ENCODE data around the gene STRADA.
"Not testable (repeated sequence)": the region's sequence is repeated elsewhere in the genome, so short reads cannot be mapped to it uniquely, and the experiment has no call there.

Gene STRADA

DNA sequence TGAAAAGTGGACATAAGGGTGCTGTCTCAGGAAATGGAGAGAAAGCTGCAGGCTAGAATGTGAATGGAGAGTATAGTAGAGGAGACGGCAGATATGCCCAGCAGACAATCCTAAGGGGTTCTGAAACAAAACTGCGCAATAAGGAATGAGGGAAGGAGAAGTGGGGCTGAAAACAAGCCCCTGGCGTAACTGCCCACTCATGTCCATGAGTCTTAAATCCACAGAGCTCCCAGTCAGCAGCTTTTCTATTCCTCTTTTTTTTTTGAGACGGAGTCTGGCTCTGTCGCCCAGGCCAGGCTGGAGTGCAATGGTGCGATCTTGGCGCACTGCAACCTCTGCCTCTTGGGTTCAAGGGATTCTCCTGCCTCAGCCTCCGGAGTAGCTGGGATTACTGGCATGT is 5.9 kb downstream of the STRADA start:
- no peak for DNase-seq (ENCODE audit: low spot score)
- in situ Hi-C loops (cut with MboI; ENCODE audit: low pct_unique_long_range_greater_than_20kb, low sequenced_read_pairs, unreplicated experiment): no loop called here
- TF ChIP-seq, protein P1, sequence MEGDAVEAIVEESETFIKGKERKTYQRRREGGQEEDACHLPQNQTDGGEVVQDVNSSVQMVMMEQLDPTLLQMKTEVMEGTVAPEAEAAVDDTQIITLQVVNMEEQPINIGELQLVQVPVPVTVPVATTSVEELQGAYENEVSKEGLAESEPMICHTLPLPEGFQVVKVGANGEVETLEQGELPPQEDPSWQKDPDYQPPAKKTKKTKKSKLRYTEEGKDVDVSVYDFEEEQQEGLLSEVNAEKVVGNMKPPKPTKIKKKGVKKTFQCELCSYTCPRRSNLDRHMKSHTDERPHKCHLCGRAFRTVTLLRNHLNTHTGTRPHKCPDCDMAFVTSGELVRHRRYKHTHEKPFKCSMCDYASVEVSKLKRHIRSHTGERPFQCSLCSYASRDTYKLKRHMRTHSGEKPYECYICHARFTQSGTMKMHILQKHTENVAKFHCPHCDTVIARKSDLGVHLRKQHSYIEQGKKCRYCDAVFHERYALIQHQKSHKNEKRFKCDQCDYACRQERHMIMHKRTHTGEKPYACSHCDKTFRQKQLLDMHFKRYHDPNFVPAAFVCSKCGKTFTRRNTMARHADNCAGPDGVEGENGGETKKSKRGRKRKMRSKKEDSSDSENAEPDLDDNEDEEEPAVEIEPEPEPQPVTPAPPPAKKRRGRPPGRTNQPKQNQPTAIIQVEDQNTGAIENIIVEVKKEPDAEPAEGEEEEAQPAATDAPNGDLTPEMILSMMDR (IDR thresholded peaks at IDR 0.05; ENCODE audit: extremely low read depth, insufficient read depth, missing control alignments): no peak

DNA sequence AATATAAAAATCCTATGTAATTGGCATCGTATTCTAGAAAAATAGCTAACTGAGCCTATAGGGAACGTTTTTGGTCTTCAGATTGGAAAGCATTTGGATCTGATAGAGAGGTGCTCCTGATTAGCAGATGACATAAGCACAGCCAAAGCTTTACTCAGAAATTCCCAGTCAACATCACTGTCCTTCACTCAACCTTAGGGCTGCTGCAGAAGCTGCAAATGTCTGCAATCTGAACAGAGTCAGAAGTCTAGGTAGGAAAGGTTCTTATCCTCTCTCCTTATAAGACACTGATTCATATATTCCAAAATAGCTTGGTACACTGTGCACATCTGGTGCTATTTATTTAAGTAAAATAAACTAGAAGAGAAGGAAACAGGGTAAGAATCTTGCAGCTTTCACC is 19.2 kb downstream of the STRADA start:
- TF ChIP-seq, protein P1 (IDR thresholded peaks at IDR 0.05; ENCODE audit: extremely low read depth, insufficient read depth, missing control alignments): no peak
- in situ Hi-C loops (cut with MboI; ENCODE audit: low pct_unique_long_range_greater_than_20kb, low sequenced_read_pairs, unreplicated experiment): no loop called here

DNA sequence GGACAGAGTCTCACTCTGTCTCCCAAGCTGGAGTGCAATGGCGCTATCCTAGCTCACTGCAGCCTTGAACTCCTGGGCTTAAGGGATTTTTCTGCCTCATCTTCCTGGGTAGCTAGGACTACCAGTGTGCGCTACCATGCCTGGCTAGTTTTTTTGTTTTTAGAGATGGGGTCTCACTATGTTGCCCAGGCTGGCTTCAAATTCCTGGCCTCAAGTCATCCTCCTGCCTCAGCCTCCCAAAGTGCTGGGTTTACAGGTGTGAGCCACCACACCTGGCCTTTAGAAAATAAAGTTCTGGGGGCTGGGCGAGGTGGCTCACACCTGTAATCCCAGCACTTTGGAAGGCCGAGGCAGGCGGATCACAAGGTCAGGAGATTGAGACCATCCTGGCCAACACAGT is 21.4 kb downstream of the STRADA start:
- in situ Hi-C loops (cut with MboI; ENCODE audit: low pct_unique_long_range_greater_than_20kb, low sequenced_read_pairs, unreplicated experiment); DNase-seq (ENCODE audit: low spot score): not testable (repeated sequence)

More for the DNA sequence above, 19.2 kb downstream of the STRADA start:
- no peak for DNase-seq (ENCODE audit: low spot score)

DNA sequence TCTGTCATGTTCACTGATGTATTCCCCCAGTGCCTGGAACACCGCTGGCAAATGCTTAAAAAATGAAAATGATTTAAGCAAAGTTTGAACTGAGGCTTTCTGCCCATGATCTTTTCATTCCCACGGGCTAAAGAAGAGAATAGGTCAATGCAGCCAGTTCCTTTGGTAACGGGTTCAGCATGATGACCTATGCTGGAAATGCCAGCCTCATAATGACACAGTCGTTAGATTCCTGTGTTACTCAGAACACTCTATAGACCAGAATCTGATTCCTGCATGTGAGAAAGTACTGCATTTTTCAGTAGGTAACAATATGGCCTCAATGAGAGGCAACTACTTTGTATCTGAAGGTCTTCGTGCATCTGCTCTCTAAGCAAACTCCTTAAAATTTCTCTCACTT is 22.6 kb downstream of the STRADA start:
- no peak for DNase-seq (ENCODE audit: low spot score)
- TF ChIP-seq, protein P1 (IDR thresholded peaks at IDR 0.05; ENCODE audit: extremely low read depth, insufficient read depth, missing control alignments): no peak
- in situ Hi-C loops (cut with MboI; ENCODE audit: low pct_unique_long_range_greater_than_20kb, low sequenced_read_pairs, unreplicated experiment): no loop called here

DNA sequence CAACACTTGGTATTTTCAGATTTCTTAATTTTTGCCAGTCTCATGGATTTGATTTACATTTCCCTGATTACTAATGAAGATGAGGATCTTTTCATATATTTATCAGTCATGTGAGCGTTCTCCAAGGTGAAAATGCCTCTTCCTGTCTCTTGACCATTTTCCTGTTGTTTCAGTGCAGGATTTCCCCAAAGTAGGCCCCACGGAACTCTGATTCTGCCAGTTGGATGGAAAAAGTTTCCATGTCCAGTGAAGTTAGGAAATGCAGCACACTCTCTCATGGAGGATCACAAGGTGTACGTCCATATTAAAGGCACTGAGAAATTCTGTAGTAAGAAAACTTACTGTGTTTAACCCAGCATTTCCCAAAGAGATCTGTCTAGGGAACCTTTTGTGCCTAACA is 25.2 kb downstream of the STRADA start:
- no peak for DNase-seq (ENCODE audit: low spot score)
- in situ Hi-C loops (cut with MboI; ENCODE audit: low pct_unique_long_range_greater_than_20kb, low sequenced_read_pairs, unreplicated experiment): no loop called here
- TF ChIP-seq, protein P1 (IDR thresholded peaks at IDR 0.05; ENCODE audit: extremely low read depth, insufficient read depth, missing control alignments): no peak

DNA sequence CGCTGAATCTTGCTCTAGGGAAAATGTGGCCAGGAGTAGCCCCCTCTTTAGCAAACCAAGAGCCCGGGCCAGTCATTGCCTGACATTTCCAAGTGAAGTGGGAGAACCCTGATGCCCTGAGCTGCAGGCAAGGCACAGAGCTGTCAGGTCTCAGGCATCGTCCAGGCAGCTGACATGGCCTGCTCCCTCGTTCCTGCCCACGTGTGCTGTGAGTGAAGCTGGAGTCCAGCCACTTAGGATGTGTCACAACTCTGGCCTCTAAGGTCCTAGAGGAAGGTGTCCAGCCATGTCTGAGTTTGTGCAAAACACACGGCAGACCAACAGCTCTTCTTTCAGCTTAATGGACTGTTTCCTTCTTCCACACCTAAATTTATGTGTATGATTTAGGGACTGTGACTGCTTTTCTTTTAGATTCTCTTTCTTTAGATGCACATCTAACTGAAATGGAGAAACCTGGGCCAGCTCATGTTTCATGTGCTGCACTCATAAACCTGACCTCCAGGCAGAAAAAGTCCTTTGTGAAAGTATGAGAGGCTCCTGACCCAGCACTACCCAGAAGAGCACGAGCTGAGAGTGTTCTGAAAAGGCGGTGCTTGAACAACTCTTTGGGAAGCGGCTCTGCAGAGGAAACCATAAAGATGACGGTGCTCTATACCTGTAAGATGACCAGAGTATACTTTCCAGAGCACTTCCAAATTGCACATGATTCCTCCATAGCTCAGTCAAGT is 26.9 kb downstream of the STRADA start:
- no peak for DNase-seq (ENCODE audit: low spot score)
- in situ Hi-C loops (cut with MboI; ENCODE audit: low pct_unique_long_range_greater_than_20kb, low sequenced_read_pairs, unreplicated experiment): no loop called here
- TF ChIP-seq, protein P1 (IDR thresholded peaks at IDR 0.05; ENCODE audit: extremely low read depth, insufficient read depth, missing control alignments): no peak

DNA sequence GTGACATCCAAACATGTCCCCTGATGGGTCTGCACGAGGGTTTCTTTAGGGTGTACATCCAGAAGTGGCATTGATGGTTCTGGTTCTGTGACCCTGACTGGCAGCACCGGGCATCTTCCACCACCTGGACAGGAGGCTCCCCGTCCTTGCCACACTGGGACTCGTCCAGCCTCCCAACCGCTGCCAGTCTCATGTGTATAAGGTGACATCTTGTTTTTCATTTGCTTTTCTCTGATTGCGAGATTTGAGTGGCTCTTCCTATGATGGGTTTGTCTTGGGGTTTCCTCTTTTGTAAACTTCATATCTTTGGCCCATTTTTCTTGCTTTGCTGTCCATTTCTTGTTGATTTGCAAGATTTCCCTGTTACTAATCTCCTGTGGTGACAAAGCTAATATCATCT is 32.5 kb downstream of the STRADA start:
- DNase-seq (ENCODE audit: low spot score): no peak
- TF ChIP-seq, protein P1 (IDR thresholded peaks at IDR 0.05; ENCODE audit: extremely low read depth, insufficient read depth, missing control alignments): no peak

More for the DNA sequence above, 32.5 kb downstream of the STRADA start:
- in situ Hi-C loops (cut with MboI; ENCODE audit: low pct_unique_long_range_greater_than_20kb, low sequenced_read_pairs, unreplicated experiment): no loop called here
